Measurements from ENCODE around the gene MTM1.

- TF ChIP-seq, protein P1, sequence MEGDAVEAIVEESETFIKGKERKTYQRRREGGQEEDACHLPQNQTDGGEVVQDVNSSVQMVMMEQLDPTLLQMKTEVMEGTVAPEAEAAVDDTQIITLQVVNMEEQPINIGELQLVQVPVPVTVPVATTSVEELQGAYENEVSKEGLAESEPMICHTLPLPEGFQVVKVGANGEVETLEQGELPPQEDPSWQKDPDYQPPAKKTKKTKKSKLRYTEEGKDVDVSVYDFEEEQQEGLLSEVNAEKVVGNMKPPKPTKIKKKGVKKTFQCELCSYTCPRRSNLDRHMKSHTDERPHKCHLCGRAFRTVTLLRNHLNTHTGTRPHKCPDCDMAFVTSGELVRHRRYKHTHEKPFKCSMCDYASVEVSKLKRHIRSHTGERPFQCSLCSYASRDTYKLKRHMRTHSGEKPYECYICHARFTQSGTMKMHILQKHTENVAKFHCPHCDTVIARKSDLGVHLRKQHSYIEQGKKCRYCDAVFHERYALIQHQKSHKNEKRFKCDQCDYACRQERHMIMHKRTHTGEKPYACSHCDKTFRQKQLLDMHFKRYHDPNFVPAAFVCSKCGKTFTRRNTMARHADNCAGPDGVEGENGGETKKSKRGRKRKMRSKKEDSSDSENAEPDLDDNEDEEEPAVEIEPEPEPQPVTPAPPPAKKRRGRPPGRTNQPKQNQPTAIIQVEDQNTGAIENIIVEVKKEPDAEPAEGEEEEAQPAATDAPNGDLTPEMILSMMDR (IDR thresholded peaks at IDR 0.05): no peak
- TF ChIP-seq EP300 (IDR thresholded peaks at IDR 0.05): no peak
These were observed 20.9 kb upstream of the MTM1 start for GRCh38 chrX:150547375-150548115.
